ENCODE data around the gene TNXB. TPM values are rescaled to one million over a fixed set of nuclear protein-coding genes. Genes with fewer than 3 reads are reported as not detected.

Gene TNXB
- total and polyA plus RNA-seq, 2 experiments from 2014 or later: 2.0 to 6.0 TPM

DNA sequence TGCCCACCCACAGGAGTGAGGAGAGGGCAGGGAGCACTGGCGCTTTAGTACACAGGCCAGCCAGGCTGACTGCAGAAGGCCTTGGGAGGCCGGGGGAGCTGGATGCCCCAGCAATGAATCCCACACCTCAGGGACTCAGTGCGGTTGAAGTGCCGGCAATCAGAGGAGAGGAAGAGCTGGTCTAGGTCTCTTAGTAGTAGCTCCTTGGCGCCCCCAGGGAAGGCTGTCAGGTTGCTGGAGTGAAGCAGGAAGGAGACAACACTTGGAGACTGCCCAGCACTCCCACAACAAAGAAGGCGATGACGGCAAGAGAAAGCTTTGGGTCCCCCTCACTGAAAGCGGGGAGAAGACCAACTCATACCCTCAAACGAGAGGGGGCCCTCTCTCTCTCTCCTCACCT lies 8.3 kb upstream of the TNXB start:
- Histone ChIP-seq H4K20me1 (replicated peaks; ENCODE audit: insufficient read depth) (no peaks in the 10 kb centered on the region; the same call in 1 of the 2 replicates), H3K36me3 (ENCODE audit: insufficient read depth) (peaks cover 12% of the 10 kb centered on the region), H3K27ac (ENCODE audit: low read depth) (no peak overlapping the region), H2AFZ (no peak overlapping the region), H3K27me3 (ENCODE audit: insufficient read depth) (no peaks in the 10 kb centered on the region), H3F3A (replicated peaks; ENCODE audit: low read depth) (peaks cover 4% of the 10 kb centered on the region; the same call in 1 of the 2 replicates), H3K4me3 (no peak overlapping the region), H3K4me2 (no peak overlapping the region), H3K4me1 (ENCODE audit: insufficient read depth) (no peaks in the 10 kb centered on the region), H3K79me2 (replicated peaks; ENCODE audit: insufficient read depth) (no peaks in the 10 kb centered on the region), H3K9me2 (ENCODE audit: insufficient read depth) (no peaks in the 10 kb centered on the region)
- no peak overlapping the region for H3K4me3 Mint-ChIP-seq
- peaks cover 50% of the 10 kb centered on the region for H3K36me3 Mint-ChIP-seq (ENCODE audit: low read depth)
- TF ChIP-seq, protein P1, sequence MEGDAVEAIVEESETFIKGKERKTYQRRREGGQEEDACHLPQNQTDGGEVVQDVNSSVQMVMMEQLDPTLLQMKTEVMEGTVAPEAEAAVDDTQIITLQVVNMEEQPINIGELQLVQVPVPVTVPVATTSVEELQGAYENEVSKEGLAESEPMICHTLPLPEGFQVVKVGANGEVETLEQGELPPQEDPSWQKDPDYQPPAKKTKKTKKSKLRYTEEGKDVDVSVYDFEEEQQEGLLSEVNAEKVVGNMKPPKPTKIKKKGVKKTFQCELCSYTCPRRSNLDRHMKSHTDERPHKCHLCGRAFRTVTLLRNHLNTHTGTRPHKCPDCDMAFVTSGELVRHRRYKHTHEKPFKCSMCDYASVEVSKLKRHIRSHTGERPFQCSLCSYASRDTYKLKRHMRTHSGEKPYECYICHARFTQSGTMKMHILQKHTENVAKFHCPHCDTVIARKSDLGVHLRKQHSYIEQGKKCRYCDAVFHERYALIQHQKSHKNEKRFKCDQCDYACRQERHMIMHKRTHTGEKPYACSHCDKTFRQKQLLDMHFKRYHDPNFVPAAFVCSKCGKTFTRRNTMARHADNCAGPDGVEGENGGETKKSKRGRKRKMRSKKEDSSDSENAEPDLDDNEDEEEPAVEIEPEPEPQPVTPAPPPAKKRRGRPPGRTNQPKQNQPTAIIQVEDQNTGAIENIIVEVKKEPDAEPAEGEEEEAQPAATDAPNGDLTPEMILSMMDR (conservative IDR thresholded peaks at IDR 0.05; ENCODE audit: low read depth in 2 of 2): peak in 1 of 2 experiments; percentile 18; a peak in 1 of 4 replicates
- TF ChIP-seq EZH2 (IDR thresholded peaks at IDR 0.05; ENCODE audit: low read depth, unreplicated experiment) (no peak), POLR2AphosphoS5 (IDR thresholded peaks at IDR 0.05; ENCODE audit: low read depth) (no peak), ZNF114 (CRISPR knock-in tag; IDR thresholded peaks at IDR 0.05) (no peak), EZH2phosphoT487 (IDR thresholded peaks at IDR 0.05; ENCODE audit: unreplicated experiment) (no peak)
- DNase-seq (ENCODE audit: low spot score): peak; percentile 22
- H3K27me3 Mint-ChIP-seq (ENCODE audit: insufficient read depth, low read depth, poor library complexity): peaks cover 6% of the 10 kb centered on the region
- no peaks in the 10 kb centered on the region for H3K9me3 Mint-ChIP-seq
- peaks cover 2% of the 10 kb centered on the region; the same call in 1 of the 3 replicates for H3K4me1 Mint-ChIP-seq
- no peak overlapping the region for H3K27ac Mint-ChIP-seq
- ATAC-seq: no peak

- DNase-seq (ENCODE audit: low spot score): peak; percentile 63
- peaks cover 4% of the 10 kb centered on the region; the same call in 1 of the 2 replicates for H3F3A ChIP-seq (replicated peaks; ENCODE audit: low read depth)
- ATAC-seq: peak; percentile 23
- H3K27ac ChIP-seq (ENCODE audit: low read depth): no peak overlapping the region
- Mint-ChIP-seq H3K9me3 (no peaks in the 10 kb centered on the region), H3K36me3 (ENCODE audit: low read depth) (peaks cover 43% of the 10 kb centered on the region), H3K4me1 (peaks cover 2% of the 10 kb centered on the region; the same call in 1 of the 3 replicates), H3K27ac (no peak overlapping the region), H3K4me3 (no peak overlapping the region), H3K27me3 (ENCODE audit: insufficient read depth, low read depth, poor library complexity) (peaks cover 8% of the 10 kb centered on the region)
- H3K36me3 ChIP-seq (ENCODE audit: insufficient read depth): peaks cover 12% of the 10 kb centered on the region
- H4K20me1 ChIP-seq (replicated peaks; ENCODE audit: insufficient read depth): no peaks in the 10 kb centered on the region; the same call in 1 of the 2 replicates
- H3K9me2 ChIP-seq (ENCODE audit: insufficient read depth): no peaks in the 10 kb centered on the region
- H2AFZ ChIP-seq: no peak overlapping the region
- H3K27me3 ChIP-seq (ENCODE audit: insufficient read depth): no peaks in the 10 kb centered on the region
- no peak overlapping the region for H3K4me3 ChIP-seq
- no peaks in the 10 kb centered on the region for H3K79me2 ChIP-seq (replicated peaks; ENCODE audit: insufficient read depth)
- H3K4me1 ChIP-seq (ENCODE audit: insufficient read depth): no peaks in the 10 kb centered on the region
- H3K4me2 ChIP-seq: no peak overlapping the region
- TF ChIP-seq, protein P1 (conservative IDR thresholded peaks at IDR 0.05; ENCODE audit: low read depth in 2 of 2): peak; percentile 46 to 53
- TF ChIP-seq, protein P2, sequence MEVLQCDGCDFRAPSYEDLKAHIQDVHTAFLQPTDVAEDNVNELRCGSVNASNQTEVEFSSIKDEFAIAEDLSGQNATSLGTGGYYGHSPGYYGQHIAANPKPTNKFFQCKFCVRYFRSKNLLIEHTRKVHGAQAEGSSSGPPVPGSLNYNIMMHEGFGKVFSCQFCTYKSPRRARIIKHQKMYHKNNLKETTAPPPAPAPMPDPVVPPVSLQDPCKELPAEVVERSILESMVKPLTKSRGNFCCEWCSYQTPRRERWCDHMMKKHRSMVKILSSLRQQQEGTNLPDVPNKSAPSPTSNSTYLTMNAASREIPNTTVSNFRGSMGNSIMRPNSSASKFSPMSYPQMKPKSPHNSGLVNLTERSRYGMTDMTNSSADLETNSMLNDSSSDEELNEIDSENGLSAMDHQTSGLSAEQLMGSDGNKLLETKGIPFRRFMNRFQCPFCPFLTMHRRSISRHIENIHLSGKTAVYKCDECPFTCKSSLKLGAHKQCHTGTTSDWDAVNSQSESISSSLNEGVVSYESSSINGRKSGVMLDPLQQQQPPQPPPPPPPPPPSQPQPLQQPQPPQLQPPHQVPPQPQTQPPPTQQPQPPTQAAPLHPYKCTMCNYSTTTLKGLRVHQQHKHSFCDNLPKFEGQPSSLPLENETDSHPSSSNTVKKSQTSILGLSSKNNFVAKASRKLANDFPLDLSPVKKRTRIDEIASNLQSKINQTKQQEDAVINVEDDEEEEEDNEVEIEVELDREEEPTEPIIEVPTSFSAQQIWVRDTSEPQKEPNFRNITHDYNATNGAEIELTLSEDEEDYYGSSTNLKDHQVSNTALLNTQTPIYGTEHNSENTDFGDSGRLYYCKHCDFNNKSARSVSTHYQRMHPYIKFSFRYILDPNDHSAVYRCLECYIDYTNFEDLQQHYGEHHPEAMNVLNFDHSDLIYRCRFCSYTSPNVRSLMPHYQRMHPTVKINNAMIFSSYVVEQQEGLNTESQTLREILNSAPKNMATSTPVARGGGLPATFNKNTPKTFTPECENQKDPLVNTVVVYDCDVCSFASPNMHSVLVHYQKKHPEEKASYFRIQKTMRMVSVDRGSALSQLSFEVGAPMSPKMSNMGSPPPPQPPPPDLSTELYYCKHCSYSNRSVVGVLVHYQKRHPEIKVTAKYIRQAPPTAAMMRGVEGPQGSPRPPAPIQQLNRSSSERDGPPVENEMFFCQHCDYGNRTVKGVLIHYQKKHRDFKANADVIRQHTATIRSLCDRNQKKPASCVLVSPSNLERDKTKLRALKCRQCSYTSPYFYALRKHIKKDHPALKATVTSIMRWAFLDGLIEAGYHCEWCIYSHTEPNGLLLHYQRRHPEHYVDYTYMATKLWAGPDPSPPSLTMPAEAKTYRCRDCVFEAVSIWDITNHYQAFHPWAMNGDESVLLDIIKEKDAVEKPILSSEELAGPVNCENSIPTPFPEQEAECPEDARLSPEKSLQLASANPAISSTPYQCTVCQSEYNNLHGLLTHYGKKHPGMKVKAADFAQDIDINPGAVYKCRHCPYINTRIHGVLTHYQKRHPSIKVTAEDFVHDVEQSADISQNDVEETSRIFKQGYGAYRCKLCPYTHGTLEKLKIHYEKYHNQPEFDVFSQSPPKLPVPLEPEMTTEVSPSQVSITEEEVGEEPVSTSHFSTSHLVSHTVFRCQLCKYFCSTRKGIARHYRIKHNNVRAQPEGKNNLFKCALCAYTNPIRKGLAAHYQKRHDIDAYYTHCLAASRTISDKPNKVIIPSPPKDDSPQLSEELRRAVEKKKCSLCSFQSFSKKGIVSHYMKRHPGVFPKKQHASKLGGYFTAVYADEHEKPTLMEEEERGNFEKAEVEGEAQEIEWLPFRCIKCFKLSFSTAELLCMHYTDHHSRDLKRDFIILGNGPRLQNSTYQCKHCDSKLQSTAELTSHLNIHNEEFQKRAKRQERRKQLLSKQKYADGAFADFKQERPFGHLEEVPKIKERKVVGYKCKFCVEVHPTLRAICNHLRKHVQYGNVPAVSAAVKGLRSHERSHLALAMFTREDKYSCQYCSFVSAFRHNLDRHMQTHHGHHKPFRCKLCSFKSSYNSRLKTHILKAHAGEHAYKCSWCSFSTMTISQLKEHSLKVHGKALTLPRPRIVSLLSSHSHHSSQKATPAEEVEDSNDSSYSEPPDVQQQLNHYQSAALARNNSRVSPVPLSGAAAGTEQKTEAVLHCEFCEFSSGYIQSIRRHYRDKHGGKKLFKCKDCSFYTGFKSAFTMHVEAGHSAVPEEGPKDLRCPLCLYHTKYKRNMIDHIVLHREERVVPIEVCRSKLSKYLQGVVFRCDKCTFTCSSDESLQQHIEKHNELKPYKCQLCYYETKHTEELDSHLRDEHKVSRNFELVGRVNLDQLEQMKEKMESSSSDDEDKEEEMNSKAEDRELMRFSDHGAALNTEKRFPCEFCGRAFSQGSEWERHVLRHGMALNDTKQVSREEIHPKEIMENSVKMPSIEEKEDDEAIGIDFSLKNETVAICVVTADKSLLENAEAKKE (CRISPR knock-in tag; IDR thresholded peaks at IDR 0.05): no peak
- TF ChIP-seq CREB1 (CRISPR knock-in tag; IDR thresholded peaks at IDR 0.05; ENCODE audit: low read depth): no peak
- TF ChIP-seq NANOG (IDR thresholded peaks at IDR 0.05; ENCODE audit: borderline replicate concordance): no peak
- TF ChIP-seq EZH2 (IDR thresholded peaks at IDR 0.05; ENCODE audit: low read depth, unreplicated experiment): no peak
- no peak for TF ChIP-seq ETS1 (IDR thresholded peaks at IDR 0.05)
Measured at GRCh38 chr6:32116674-32117073, 7.5 kb upstream of the TNXB start.
